AG09309 (cell line): Measurements from ENCODE around the gene SLC24A3.

ENCODE experiments used
- DNase-seq: peaks from one replicate; pipeline ENCODE4 v3.0.0-alpha.2; 2010; ENCODE audit warnings: low read depth
- H3K4me3 ChIP-seq: 2 replicates; pipeline ENCODE4 v1.5.1; 2011; ENCODE audit warnings: mild to moderate bottlenecking, low read depth, low read length, moderate library complexity; ENCODE audit not compliant: control insufficient read depth
- TF ChIP-seq, protein P1 (sequence below): IDR thresholded peaks from 2 replicates; pipeline ENCODE4 v1.5.1; 2011; ENCODE audit warnings: mild to moderate bottlenecking, low read depth, low read length, inconsistent platforms; ENCODE audit not compliant: insufficient read depth, control insufficient read depth; ENCODE audit errors: missing control alignments

Gene SLC24A3

DNA sequence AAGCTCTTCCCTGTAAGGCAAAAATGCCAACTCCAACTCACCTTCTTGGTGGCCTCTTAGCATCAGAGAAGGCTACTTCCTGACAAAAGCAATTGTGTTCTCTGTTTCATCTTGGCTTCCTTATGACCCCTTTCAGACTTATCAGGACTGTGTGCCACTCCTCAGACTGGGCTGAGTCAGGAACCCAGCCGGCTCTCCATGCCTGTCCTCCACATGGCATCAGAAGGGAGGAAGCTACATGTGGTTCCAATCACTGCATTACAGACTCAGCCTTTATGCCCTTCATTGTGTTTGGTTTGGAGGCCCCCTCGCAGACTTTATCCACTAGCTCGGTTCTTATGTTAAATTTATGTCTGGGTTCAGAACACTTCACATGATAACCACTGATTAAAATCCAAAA lies 142.5 kb downstream of the SLC24A3 start:
- TF ChIP-seq, protein P1, sequence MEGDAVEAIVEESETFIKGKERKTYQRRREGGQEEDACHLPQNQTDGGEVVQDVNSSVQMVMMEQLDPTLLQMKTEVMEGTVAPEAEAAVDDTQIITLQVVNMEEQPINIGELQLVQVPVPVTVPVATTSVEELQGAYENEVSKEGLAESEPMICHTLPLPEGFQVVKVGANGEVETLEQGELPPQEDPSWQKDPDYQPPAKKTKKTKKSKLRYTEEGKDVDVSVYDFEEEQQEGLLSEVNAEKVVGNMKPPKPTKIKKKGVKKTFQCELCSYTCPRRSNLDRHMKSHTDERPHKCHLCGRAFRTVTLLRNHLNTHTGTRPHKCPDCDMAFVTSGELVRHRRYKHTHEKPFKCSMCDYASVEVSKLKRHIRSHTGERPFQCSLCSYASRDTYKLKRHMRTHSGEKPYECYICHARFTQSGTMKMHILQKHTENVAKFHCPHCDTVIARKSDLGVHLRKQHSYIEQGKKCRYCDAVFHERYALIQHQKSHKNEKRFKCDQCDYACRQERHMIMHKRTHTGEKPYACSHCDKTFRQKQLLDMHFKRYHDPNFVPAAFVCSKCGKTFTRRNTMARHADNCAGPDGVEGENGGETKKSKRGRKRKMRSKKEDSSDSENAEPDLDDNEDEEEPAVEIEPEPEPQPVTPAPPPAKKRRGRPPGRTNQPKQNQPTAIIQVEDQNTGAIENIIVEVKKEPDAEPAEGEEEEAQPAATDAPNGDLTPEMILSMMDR, result no peak
- DNase-seq, result no peak
- H3K4me3 ChIP-seq, result no peak overlapping the region

DNA sequence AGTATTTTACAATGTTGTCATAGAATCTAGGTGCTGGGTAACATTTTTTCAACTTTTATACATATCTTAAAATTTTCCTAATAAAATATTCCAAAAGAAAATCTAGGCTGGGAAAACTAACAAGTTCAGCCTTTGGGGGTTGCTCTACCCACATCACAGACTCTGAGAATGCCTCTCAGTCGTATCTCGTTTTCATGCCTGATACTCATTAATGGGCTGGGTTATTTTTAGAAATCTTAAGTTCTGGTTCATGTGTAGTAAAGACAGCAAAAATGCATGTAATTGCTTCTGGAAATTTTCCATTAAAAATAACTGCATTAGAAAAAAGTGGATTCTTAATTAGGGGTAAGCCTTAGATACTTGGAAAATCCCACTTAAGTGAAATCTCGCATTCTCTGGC lies 149.3 kb downstream of the SLC24A3 start:
- DNase-seq, result no peak
- TF ChIP-seq, protein P1, result no peak
- no peak overlapping the region for H3K4me3 ChIP-seq

DNA sequence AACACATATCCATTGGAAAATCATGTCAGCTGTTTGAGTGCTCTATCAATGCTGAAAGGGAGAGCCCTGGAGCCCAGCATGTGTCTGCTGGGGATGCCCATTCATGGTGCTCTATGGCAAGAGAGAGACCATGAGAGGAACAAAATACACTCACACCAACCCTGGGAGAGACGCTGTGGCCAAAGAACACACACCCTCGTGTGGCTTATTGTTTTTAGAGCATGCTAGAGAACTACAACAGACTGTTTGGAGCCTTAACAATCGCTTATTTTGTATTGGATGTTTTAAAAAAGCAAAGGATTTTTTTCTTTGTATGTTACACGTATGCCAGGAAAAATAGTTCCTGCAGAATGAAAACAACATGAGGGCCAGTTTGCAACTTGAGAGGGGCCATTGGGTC lies 151.0 kb downstream of the SLC24A3 start:
- H3K4me3 ChIP-seq, result no peak overlapping the region
- no peak for DNase-seq
- TF ChIP-seq, protein P1, result no peak

DNA sequence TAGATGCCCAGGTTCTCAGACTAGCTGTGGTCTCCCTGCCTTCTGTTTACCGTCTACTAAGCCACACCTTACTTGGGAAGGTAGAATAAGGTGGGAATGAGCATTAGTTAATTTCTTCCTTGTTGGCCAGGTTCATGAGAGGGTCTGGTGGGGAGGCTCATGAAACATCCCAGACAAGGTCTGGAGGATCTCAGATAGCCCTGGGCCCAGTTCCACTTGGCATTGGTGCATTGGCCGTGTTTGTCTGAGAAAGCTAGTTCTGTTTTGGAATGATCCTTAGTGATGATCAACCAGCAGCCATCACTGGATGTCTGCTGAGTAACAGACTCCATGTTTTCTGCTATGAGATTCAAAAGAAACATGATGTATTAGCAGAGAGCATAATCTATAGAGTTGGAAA lies 155.1 kb downstream of the SLC24A3 start:
- TF ChIP-seq, protein P1, result no peak
- H3K4me3 ChIP-seq, result no peak overlapping the region
- no peak for DNase-seq

DNA sequence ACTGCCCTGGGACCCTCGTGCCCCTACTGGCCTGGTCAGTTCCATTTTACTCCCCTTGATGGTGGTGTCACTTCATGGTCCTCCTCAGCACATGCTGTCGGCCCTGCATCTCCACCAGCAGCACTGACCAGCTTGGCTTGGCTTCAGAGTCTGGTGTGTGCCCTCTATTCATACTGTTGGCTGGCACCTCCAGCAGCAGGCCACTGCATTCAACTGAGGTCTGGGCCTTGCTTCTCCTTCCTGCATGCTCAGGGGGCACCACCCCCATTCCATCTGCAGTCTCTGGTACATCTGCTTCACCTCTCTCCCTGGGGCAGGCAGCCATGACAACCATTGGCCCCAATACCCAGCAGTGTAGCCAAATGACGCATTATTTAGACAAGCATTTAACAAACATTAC lies 155.9 kb downstream of the SLC24A3 start:
- TF ChIP-seq, protein P1, result no peak
- DNase-seq, result no peak

DNA sequence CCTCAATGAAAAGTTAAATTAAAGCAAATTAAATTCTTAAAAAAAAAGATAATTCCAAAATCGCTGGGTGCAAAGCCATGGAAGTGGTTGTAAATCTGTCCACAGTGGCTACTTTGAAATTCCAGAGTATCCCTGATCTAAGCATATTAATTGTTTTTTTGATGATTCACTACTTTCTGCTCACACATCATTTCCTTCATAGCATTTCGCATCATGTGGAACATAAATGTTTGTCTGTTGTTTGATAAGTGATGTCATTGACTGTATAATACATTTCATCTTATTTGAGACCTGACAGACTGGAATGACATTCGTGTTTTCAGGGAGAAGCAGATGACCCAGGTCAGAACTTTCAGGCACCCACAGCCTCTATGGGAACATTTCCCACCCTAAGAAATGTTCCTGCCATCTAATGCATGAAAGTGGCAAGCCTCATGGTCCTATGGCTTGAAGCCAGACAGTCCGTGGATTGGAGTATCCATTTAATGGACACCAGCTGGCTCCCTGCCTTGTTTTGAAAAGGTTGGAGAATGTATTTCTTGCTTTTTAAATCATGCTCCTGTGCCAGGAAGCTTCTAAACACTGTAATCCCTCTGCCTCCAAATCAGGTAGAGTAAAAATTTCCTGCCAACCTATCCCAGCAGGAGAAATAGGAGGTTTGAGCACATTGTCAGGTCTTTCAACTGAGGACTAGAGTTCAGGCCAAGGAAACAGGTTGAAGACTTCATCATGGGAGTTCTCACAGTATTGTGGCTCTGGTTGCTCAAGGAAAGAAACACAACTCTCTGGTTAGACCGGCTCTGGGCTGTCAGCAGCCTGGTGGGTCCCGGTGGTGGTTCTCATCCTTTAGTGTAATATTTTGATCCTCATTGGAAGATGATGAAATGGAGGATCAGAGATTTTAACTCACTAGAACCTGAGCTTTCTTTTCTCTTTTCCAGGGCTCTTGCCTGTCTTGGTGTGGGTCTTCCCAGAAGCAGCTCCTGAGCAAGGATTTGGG lies 157.9 kb downstream of the SLC24A3 start:
- no peak for DNase-seq
- TF ChIP-seq, protein P1, result no peak

More for the DNA sequence above, 155.9 kb downstream of the SLC24A3 start:
- H3K4me3 ChIP-seq, result no peak overlapping the region

More for the DNA sequence above, 157.9 kb downstream of the SLC24A3 start:
- H3K4me3 ChIP-seq, result no peak overlapping the region
